GM12892 (cell line): ENCODE data around the gene UGCG.

ENCODE experiments used
- POLR2A ChIP-seq: IDR thresholded peaks from 2 replicates; pipeline ENCODE4 v1.6.1; 2011; ENCODE audit warnings: low read depth, low read length, control low read depth
- POLR2AphosphoS5 ChIP-seq: IDR thresholded peaks from 2 replicates; pipeline ENCODE4 v1.6.1; 2011; ENCODE audit warnings: low read depth, low read length, control low read depth
- TAF1 ChIP-seq: IDR thresholded peaks from 2 replicates; pipeline ENCODE4 v1.6.1; 2011; ENCODE audit warnings: low read depth, mild to moderate bottlenecking, control low read depth, low read length, borderline replicate concordance

GRCh38 chr9:111878946-111879345 is 17.7 kb upstream of the UGCG start:
- no peak for TF ChIP-seq POLR2A
- no peak for TF ChIP-seq POLR2AphosphoS5
- no peak for TF ChIP-seq TAF1
